ENCODE measurements around the gene PKDCC.

The PKDCC gene

GRCh38 chr2:42104621-42105020 lies 56.8 kb downstream of the PKDCC start:
- no peak for DNase-seq

DNA sequence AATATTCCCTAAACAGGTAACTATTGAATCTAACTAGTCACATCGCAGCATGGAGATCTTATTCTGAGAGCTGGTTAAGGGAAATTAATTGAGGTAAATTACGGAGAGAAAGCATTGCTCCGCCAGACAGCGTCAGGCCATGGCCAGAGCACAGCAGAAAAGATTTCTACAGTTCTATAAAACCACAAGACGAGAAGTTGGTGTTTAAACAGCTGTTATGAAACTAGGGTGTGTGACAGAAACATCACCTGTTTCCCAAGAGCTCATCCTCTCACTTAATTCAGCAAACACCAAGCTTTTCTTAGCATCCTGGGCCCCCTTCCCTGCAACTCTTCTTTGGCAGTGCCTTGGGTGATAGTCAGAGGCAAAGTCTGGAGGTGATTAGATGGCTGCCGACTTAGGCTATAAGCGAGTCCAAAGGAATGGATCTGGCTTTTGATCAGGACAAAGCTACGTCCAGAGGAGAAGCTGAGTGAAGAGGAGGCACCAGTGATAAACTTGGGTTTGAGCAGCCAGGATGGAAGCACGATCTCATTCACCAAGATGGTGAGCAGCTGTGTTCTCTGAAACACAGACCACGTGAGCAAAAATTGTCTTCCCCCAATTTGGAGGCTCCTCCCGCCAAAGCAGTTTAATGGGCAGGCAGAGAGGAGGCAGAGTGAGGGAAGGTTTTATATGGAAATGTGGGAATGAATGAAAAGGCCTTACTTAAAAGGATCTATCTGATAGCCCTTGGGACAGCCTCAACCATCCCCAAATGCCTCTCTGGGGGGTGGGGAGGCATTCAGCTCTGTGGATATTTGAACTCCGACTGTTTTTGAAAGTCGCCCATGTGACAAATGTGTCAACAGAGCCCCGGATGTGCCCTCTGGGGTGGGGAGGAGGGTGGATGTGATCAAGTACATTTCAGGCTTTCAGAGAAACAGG lies 57.8 kb downstream of the PKDCC start:
- DNase-seq = no peak

GRCh38 chr2:42106257-42106816 lies 58.5 kb downstream of the PKDCC start:
- DNase-seq = no peak

- no peak for DNase-seq
These were observed 59.6 kb downstream of the PKDCC start for GRCh38 chr2:42107249-42108042.
